ENCODE data around the gene ROCK2.

- no peak for TF ChIP-seq CTCF (conservative IDR thresholded peaks at IDR 0.05 in 1 of 2, IDR thresholded peaks at IDR 0.05 in 1 of 2; ENCODE audit: low read depth in 1 of 2, low read length in 2 of 2)
- no peak for TF ChIP-seq EZH2 (IDR thresholded peaks at IDR 0.05; ENCODE audit: low read length, missing control alignments)
These were observed 3.0 kb upstream of the ROCK2 start for GRCh38 chr2:11347403-11347959.
